HUES48 (cell line): ENCODE measurements around the gene TNRC6C.
"Not testable (repeated sequence)": the region's sequence is repeated elsewhere in the genome, so short reads cannot be mapped to it uniquely, and the experiment has no call there.

ENCODE experiments used
- H3K27ac ChIP-seq: one replicate; pipeline ENCODE4 v1.7.0; 2013; ENCODE audit warnings: low read depth, low read length, inconsistent platforms
- H3K27me3 ChIP-seq: 2 replicates; pipeline ENCODE4 v1.6.1; 2013; ENCODE audit warnings: mild to moderate bottlenecking, low read length; ENCODE audit not compliant: control insufficient read depth, insufficient read depth
- H3K36me3 ChIP-seq: 2 replicates; pipeline ENCODE4 v1.6.1; 2013; ENCODE audit warnings: low read length; ENCODE audit not compliant: control insufficient read depth, insufficient read depth
- H3K4me1 ChIP-seq: 2 replicates; pipeline ENCODE4 v1.6.1; 2013; ENCODE audit warnings: mild to moderate bottlenecking, low read length; ENCODE audit not compliant: control insufficient read depth, insufficient read depth
- H3K4me3 ChIP-seq: 2 replicates; pipeline ENCODE4 v1.5.1; 2013; ENCODE audit warnings: mild to moderate bottlenecking, low read depth, low read length
- H3K9ac ChIP-seq: 2 replicates; pipeline ENCODE4 v1.6.1; 2013; ENCODE audit warnings: mild to moderate bottlenecking, low read depth, low read length, moderate library complexity
- H3K9me3 ChIP-seq: 2 replicates; pipeline ENCODE4 v1.6.1; 2013; ENCODE audit warnings: low read length; ENCODE audit not compliant: control insufficient read depth, insufficient read depth

Gene TNRC6C

GRCh38 chr17:77968788-77969187, 10.3 kb downstream of the TNRC6C start:
- Histone ChIP-seq H3K4me3 (no peak overlapping the region), H3K27me3 (no peaks in the 10 kb centered on the region)

GRCh38 chr17:77972271-77972670, 13.8 kb downstream of the TNRC6C start:
- peaks cover 13% of the 10 kb centered on the region for H3K4me1 ChIP-seq
- H3K27ac ChIP-seq, H3K36me3 ChIP-seq, H3K27me3 ChIP-seq, H3K9ac ChIP-seq, H3K9me3 ChIP-seq, H3K4me3 ChIP-seq: not testable (repeated sequence)

More at GRCh38 chr17:77968788-77969187, 10.3 kb downstream of the TNRC6C start:
- Histone ChIP-seq H3K27ac (no peak overlapping the region), H3K4me1 (peaks cover 14% of the 10 kb centered on the region), H3K36me3 (no peaks in the 10 kb centered on the region), H3K9me3 (no peaks in the 10 kb centered on the region), H3K9ac (no peak overlapping the region)

- H3K9ac ChIP-seq: no peak overlapping the region
- no peak overlapping the region for H3K27ac ChIP-seq
- no peaks in the 10 kb centered on the region for H3K27me3 ChIP-seq
- no peaks in the 10 kb centered on the region for H3K36me3 ChIP-seq
- H3K4me1 ChIP-seq: peaks cover 22% of the 10 kb centered on the region
- no peak overlapping the region for H3K4me3 ChIP-seq
- H3K9me3 ChIP-seq: no peaks in the 10 kb centered on the region
Observed at GRCh38 chr17:77973953-77974352, 15.4 kb downstream of the TNRC6C start.

- H3K27ac ChIP-seq: no peak overlapping the region
- H3K36me3 ChIP-seq: no peaks in the 10 kb centered on the region
- H3K9me3 ChIP-seq: no peaks in the 10 kb centered on the region
- H3K4me3 ChIP-seq: no peak overlapping the region
- peaks cover 22% of the 10 kb centered on the region for H3K4me1 ChIP-seq
- H3K9ac ChIP-seq: no peak overlapping the region
- no peaks in the 10 kb centered on the region for H3K27me3 ChIP-seq
Observed at GRCh38 chr17:77974396-77974795, 15.9 kb downstream of the TNRC6C start.

- H3K9ac ChIP-seq, H3K36me3 ChIP-seq, H3K27me3 ChIP-seq, H3K9me3 ChIP-seq, H3K27ac ChIP-seq, H3K4me3 ChIP-seq: not testable (repeated sequence)
- H3K4me1 ChIP-seq: peaks cover 13% of the 10 kb centered on the region
Observed at GRCh38 chr17:77982430-77982829, 23.9 kb downstream of the TNRC6C start.

GRCh38 chr17:77990301-77990700, 31.8 kb downstream of the TNRC6C start:
- H3K27me3 ChIP-seq: no peaks in the 10 kb centered on the region

GRCh38 chr17:77993735-77994134, 35.2 kb downstream of the TNRC6C start:
- H3K4me3 ChIP-seq, H3K27me3 ChIP-seq, H3K36me3 ChIP-seq, H3K9ac ChIP-seq, H3K9me3 ChIP-seq, H3K27ac ChIP-seq: not testable (repeated sequence)
- H3K4me1 ChIP-seq: peaks cover 14% of the 10 kb centered on the region; the same call in 1 of the 2 replicates

More at GRCh38 chr17:77990301-77990700, 31.8 kb downstream of the TNRC6C start:
- peaks cover 14% of the 10 kb centered on the region; the same call in 1 of the 2 replicates for H3K4me1 ChIP-seq
- no peak overlapping the region for H3K9ac ChIP-seq
- H3K27ac ChIP-seq: no peak overlapping the region
- H3K9me3 ChIP-seq: no peaks in the 10 kb centered on the region
- no peak overlapping the region for H3K4me3 ChIP-seq
- H3K36me3 ChIP-seq: no peaks in the 10 kb centered on the region

GRCh38 chr17:77995146-77995852, 36.8 kb downstream of the TNRC6C start:
- no peaks in the 10 kb centered on the region for H3K36me3 ChIP-seq
- no peaks in the 10 kb centered on the region for H3K9me3 ChIP-seq
- no peak overlapping the region for H3K4me3 ChIP-seq
- peaks cover 16% of the 10 kb centered on the region; the same call in 1 of the 2 replicates for H3K4me1 ChIP-seq
- H3K27ac ChIP-seq: no peak overlapping the region
- no peak overlapping the region for H3K9ac ChIP-seq
- no peaks in the 10 kb centered on the region for H3K27me3 ChIP-seq

GRCh38 chr17:77996256-77996655, 37.8 kb downstream of the TNRC6C start:
- Histone ChIP-seq H3K4me1 (peaks cover 23% of the 10 kb centered on the region), H3K36me3 (no peaks in the 10 kb centered on the region), H3K27me3 (no peaks in the 10 kb centered on the region), H3K9ac (no peak overlapping the region), H3K4me3 (no peak overlapping the region), H3K9me3 (no peaks in the 10 kb centered on the region), H3K27ac (no peak overlapping the region)

- peaks cover 4% of the 10 kb centered on the region; the same call in 1 of the 2 replicates for H3K36me3 ChIP-seq
- no peak overlapping the region for H3K27ac ChIP-seq
- no peak overlapping the region for H3K9ac ChIP-seq
- H3K9me3 ChIP-seq: no peaks in the 10 kb centered on the region
- H3K27me3 ChIP-seq: no peaks in the 10 kb centered on the region
- no peak overlapping the region for H3K4me3 ChIP-seq
- peaks cover 19% of the 10 kb centered on the region for H3K4me1 ChIP-seq
Observed at GRCh38 chr17:77999413-78000173, 41.1 kb downstream of the TNRC6C start.

GRCh38 chr17:78000341-78000740, 41.8 kb downstream of the TNRC6C start:
- H3K9me3 ChIP-seq: no peaks in the 10 kb centered on the region
- H3K27ac ChIP-seq: no peak overlapping the region
- no peaks in the 10 kb centered on the region for H3K27me3 ChIP-seq
- peaks cover 9% of the 10 kb centered on the region; the same call in 1 of the 2 replicates for H3K36me3 ChIP-seq
- H3K4me1 ChIP-seq: peaks cover 19% of the 10 kb centered on the region
- H3K4me3 ChIP-seq: no peak overlapping the region
- H3K9ac ChIP-seq: no peak overlapping the region
